GM12875 (cell line): Measurements from ENCODE around the gene NRL.

Experiments used
- H3K4me3 ChIP-seq: one replicate; pipeline ENCODE4 v1.5.1; 2011; ENCODE audit warnings: low read depth, low read length, control low read depth
- TF ChIP-seq, protein P1 (sequence below): IDR thresholded peaks from 2 replicates; pipeline ENCODE4 v1.5.1; 2011; ENCODE audit warnings: low read depth, mild to moderate bottlenecking, control low read depth, inconsistent platforms, low read length, moderate library complexity, borderline replicate concordance; ENCODE audit not compliant: insufficient read depth

NRL gene

DNA sequence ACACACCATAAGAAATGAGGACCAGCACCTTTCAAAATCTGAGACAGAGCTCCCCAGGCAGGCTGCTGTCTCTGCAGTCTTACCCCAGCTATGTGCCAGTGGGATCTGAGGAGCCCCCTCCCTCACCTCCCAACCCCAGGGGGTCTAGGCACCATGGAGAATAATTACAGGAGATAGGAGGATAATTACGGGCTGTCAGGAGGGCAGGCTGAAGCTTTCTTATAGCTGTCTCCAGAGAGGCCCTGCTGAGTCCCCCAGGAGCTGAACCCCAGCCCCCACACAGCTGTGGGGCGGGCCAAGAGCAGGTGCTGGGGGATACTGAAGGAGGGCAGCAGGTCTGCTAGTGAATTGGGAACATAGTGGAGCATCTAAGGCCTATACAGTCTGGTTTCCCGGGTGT is 36.6 kb downstream of the NRL start:
- H3K4me3 ChIP-seq, result no peak overlapping the region
- TF ChIP-seq, protein P1, sequence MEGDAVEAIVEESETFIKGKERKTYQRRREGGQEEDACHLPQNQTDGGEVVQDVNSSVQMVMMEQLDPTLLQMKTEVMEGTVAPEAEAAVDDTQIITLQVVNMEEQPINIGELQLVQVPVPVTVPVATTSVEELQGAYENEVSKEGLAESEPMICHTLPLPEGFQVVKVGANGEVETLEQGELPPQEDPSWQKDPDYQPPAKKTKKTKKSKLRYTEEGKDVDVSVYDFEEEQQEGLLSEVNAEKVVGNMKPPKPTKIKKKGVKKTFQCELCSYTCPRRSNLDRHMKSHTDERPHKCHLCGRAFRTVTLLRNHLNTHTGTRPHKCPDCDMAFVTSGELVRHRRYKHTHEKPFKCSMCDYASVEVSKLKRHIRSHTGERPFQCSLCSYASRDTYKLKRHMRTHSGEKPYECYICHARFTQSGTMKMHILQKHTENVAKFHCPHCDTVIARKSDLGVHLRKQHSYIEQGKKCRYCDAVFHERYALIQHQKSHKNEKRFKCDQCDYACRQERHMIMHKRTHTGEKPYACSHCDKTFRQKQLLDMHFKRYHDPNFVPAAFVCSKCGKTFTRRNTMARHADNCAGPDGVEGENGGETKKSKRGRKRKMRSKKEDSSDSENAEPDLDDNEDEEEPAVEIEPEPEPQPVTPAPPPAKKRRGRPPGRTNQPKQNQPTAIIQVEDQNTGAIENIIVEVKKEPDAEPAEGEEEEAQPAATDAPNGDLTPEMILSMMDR, result no peak

DNA sequence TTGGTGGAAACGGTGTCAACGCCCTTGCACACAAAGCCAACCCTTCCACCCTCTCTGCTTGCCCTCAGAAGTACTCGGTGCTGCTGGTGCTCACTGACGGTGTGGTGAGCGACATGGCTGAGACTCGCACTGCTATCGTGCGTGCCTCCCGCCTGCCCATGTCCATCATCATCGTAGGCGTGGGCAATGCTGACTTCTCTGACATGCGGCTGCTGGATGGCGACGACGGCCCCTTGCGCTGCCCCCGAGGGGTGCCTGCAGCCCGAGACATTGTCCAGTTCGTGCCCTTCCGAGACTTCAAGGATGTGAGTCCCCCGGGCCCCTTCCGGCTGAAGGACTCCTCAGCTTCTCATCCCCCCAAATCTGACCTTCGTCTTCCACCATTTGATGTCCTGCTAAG is 37.7 kb downstream of the NRL start:
- H3K4me3 ChIP-seq, result no peak overlapping the region
- TF ChIP-seq, protein P1, result no peak

DNA sequence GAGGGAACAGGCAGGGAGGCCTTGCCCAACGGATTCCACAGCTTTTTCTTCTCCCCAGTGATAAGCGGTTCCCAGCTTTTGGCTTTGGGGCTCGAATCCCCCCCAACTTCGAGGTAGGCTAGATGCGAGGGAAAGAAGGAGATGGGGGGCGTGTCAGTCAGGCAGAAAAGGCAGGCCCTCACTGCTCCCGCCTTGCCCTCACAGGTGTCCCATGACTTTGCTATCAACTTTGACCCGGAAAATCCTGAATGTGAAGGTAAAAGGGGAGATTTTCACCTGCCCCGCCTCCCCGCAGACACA is 38.5 kb downstream of the NRL start:
- TF ChIP-seq, protein P1, result no peak
- H3K4me3 ChIP-seq, result no peak overlapping the region

DNA sequence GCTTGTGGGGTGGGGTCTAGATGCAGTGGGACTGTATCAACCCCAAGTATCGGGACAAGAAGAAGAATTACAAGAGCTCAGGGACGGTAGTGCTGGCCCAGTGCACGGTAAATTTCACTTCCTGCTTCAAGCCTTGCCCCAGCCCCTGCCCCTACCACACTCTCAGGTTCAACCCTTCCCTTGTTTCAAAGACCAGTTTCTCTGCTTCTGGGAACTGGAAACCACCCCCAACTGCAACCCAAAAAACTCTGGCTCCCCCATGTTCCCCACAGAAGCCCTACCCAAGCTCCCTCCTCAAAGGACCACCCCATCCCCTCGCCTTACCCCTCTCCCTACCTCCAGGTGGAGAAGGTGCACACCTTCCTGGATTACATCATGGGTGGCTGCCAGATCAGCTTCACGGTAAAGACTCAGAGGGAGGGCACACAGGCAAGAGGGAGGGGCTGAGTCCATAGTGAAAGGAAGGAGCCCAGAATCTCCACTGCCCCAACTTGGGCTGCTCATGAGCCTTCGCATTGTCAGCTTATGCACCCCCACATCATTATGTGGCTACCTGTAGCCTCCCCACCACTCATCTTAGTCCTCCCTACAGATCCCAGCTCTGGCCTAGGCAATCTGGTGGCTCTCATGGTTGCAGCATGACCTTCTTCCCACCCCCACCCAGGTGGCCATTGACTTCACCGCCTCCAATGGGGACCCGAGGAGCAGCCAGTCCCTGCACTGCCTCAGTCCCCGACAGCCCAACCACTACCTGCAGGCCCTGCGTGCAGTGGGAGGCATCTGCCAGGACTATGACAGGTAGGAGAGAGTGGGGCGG is 39.1 kb downstream of the NRL start:
- TF ChIP-seq, protein P1, result no peak
- no peak overlapping the region for H3K4me3 ChIP-seq

DNA sequence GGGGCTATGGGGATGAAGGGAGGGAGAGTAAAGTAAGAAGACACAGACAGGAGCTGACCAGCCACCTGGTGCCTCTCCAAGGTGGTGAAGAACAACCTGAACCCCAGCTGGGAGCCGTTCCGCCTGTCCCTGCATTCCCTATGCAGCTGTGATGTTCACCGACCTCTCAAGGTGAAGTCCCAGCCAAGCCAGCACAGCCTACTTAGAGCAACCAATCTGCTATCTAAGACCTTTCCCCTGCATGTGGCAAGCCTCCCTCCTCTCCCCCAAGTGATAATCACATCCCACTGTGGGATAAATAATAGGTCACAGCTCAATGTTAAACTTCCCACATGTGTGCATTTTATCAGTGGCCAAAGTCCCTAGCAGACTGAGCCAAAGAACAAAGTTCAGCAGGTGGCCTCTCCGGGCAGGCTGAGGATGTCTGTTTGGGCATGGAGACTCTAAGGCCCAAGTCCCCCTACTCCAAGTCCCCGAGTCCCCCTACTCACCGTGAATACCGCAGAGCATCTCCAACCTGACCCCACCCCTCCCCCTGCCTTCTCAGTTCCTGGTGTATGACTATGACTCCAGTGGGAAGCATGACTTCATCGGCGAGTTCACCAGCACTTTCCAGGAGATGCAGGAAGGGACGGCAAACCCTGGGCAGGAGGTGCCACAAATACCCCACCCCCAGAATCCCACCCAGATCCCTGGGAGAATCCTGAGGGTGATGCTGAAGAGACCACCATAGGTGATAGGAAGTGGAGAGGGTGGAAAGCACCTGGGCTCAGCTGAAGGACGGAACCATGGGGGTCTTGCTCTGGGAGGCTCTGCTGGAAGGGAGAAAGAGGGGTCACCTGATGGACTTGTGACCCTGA is 39.9 kb downstream of the NRL start:
- TF ChIP-seq, protein P1, result no peak

DNA sequence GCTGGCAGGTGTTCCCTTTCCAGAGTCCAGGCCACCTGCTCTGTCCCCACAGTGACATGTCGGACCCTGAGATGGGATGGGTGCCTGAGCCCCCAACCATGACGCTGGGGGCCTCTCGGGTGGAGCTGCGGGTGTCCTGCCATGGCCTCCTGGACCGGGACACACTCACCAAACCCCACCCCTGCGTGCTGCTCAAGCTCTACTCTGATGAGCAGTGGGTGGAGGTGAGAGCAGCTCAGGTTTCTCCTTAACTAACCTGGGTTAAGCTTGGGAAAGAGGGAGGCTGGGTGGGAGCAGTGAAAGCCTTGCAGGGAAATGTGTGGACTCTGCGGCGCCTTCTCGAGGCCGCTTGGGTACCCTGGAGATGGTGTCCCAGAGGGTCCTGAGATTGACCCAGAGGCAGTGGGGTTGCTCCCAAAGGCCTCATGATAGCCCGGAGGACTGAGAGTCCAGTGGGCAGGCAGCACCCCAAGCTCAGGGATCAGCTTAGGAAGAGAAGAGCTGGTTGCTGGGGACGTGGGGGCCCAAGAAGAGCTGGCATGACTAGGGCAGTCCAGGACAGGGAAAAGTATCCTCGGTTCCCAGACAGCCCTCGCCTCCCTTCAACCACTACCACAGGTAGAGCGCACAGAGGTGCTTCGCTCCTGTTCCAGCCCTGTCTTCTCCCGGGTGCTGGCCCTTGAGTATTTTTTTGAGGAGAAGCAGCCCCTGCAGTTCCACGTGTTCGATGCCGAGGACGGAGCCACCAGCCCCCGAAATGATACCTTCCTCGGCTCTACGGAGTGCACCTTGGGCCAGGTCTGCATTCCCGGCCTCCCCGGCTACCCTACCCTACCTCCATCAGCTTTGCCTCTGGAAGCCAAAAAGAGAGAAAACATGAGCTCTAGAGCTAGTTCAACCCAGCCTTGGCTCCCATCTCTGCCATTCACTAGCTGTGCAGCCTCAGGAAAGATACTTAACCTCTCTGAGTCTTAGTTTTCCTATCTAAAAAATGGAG is 41.6 kb downstream of the NRL start:
- TF ChIP-seq, protein P1, result no peak
- H3K4me3 ChIP-seq, result no peak overlapping the region

More for the DNA sequence above, 39.9 kb downstream of the NRL start:
- no peak overlapping the region for H3K4me3 ChIP-seq
